HepG2 (cell line): ENCODE results near the gene ART5. TPM values are rescaled to one million over a fixed set of nuclear protein-coding genes. Genes with fewer than 3 reads are reported as not detected.
A peak's percentile ranks its signal among the peaks of the same experiment; 100 is the strongest.

Source experiments
- FOSL2 ChIP-seq: sonication (generic); formaldehyde crosslinking; IDR thresholded peaks from 2 replicates; pipeline ENCODE4 v1.4.0; 2020; ENCODE audit warnings: missing genetic modification reagents
- HNF4G ChIP-seq, 2 experiments: sonication (generic) in 1 of 2; formaldehyde crosslinking in 1 of 2; IDR thresholded peaks; 2 replicates each; pipeline versions ENCODE4 v1.4.0 to v1.6.1; 2011 to 2020; ENCODE audit warnings: borderline replicate concordance in 2 of 2, low read depth in 2 of 2, mild to moderate bottlenecking in 2 of 2, low read length in 1 of 2, missing genetic modification reagents in 1 of 2, moderate library complexity in 1 of 2
- KAT8 ChIP-seq: IDR thresholded peaks from 2 replicates; pipeline ENCODE4 v1.6.1; 2016; ENCODE audit warnings: missing genetic modification reagents, missing compliant biosample characterization
- KDM5A ChIP-seq: fragments of 200-600 bp; sonication (generic); IDR thresholded peaks from 2 replicates; pipeline ENCODE4 v1.7.0; 2018; ENCODE audit warnings: antibody characterized with exemption, mild to moderate bottlenecking, low read length, borderline replicate concordance
- KLF13 ChIP-seq: sonication (generic); formaldehyde crosslinking; IDR thresholded peaks from 2 replicates; pipeline ENCODE4 v1.4.0; 2020; ENCODE audit warnings: mild to moderate bottlenecking, missing genetic modification reagents
- MIER2 ChIP-seq: IDR thresholded peaks from 2 replicates; pipeline ENCODE4 v1.6.1; 2016; ENCODE audit warnings: missing biosample characterization, missing genetic modification reagents
- PAF1 ChIP-seq: IDR thresholded peaks from 2 replicates; pipeline ENCODE4 v1.6.1; 2016; ENCODE audit warnings: missing genetic modification reagents, missing compliant biosample characterization
- RFXANK ChIP-seq: IDR thresholded peaks from 2 replicates; pipeline ENCODE4 v1.6.1; 2016
- RXRA ChIP-seq: sonication (generic); formaldehyde crosslinking; IDR thresholded peaks from 2 replicates; pipeline ENCODE4 v1.5.1; 2020; ENCODE audit warnings: missing genetic modification reagents
- SMC3 ChIP-seq: IDR thresholded peaks from 2 replicates; pipeline ENCODE4 v1.6.1; 2011; ENCODE audit warnings: low read length, improper control_type of control experiment
- SP140L ChIP-seq: sonication (generic); formaldehyde crosslinking; IDR thresholded peaks from 2 replicates; pipeline ENCODE4 v1.4.0; 2020; ENCODE audit warnings: missing genetic modification reagents, borderline replicate concordance
- YY1 ChIP-seq: IDR thresholded peaks from 2 replicates; pipeline ENCODE4 v1.6.1; 2011; ENCODE audit warnings: low read length, low read depth, moderate library complexity, mild to moderate bottlenecking; ENCODE audit not compliant: insufficient read depth, insufficient replicate concordance
- ZNF24 ChIP-seq: fragments of 450-650 bp; IDR thresholded peaks from 2 replicates; pipeline ENCODE4 v1.6.1; 2017; ENCODE audit warnings: antibody characterized with exemption, mild to moderate bottlenecking
- ZNF274 ChIP-seq: sonication (generic); formaldehyde crosslinking; IDR thresholded peaks from 2 replicates; pipeline ENCODE4 v1.5.1; 2020; ENCODE audit warnings: mild to moderate bottlenecking, missing genetic modification reagents
- ZNF30 ChIP-seq: sonication (generic); formaldehyde crosslinking; IDR thresholded peaks from 2 replicates; pipeline ENCODE4 v1.5.0; 2020; ENCODE audit warnings: mild to moderate bottlenecking, missing genetic modification reagents
- ZNF329 ChIP-seq: sonication (generic); formaldehyde crosslinking; IDR thresholded peaks from 2 replicates; pipeline ENCODE4 v1.9.0; 2021; ENCODE audit warnings: low read depth, mild to moderate bottlenecking, missing genetic modification reagents
- ZNF562 ChIP-seq: sonication (generic); formaldehyde crosslinking; IDR thresholded peaks from 2 replicates; pipeline ENCODE4 v1.8.0; 2022; ENCODE audit warnings: missing genetic modification reagents, borderline replicate concordance
- ZNF75D ChIP-seq: sonication (generic); formaldehyde crosslinking; IDR thresholded peaks from 2 replicates; pipeline ENCODE4 v1.8.1; 2023; ENCODE audit warnings: missing genetic modification reagents, mild to moderate bottlenecking, borderline replicate concordance
- polyA plus RNA-seq, 8 experiments: library from polyadenylated mRNA; depleted of rRNA in 3 of 8; stranded (reverse) in 7 of 8; unstranded in 1 of 8; fragments of >200 nt; fragmentation: Illumina TruSeq in 4 of 8; extraction: Trizol in 4 of 8; gene quantifications; 2 replicates each; pipeline versions ENCODE4 v1.2.1 to v1.2.3, GENCODE V29; 2011 to 2016; ENCODE audit warnings: low read depth in 4 of 8, missing spikeins in 1 of 8, mixed read lengths in 1 of 8; ENCODE audit not compliant: insufficient read depth in 1 of 8
- total RNA-seq, 5 experiments: library from RNA; depleted of rRNA; stranded (reverse); fragments of >200 nt; fragmentation: Illumina TruSeq; extraction: Trizol; gene quantifications; 2 replicates each; pipeline ENCODE4 v1.2.3, GENCODE V29; 2016; ENCODE audit warnings: low read depth in 1 of 5
- TF ChIP-seq, protein P1 (sequence below): sonication (generic); formaldehyde crosslinking; IDR thresholded peaks from 2 replicates; pipeline ENCODE4 v1.5.1; 2020; ENCODE audit warnings: mild to moderate bottlenecking, moderate library complexity, missing genetic modification reagents
- TF ChIP-seq, protein P2 (sequence below): sonication (generic); formaldehyde crosslinking; IDR thresholded peaks from 2 replicates; pipeline ENCODE4 v1.5.0; 2020; ENCODE audit warnings: mild to moderate bottlenecking, missing genetic modification reagents
- TF ChIP-seq, protein P3 (sequence below): IDR thresholded peaks from 2 replicates; pipeline ENCODE4 v1.6.1; 2016; ENCODE audit warnings: low read depth
- TF ChIP-seq, protein P4 (sequence below): sonication (generic); formaldehyde crosslinking; IDR thresholded peaks from 2 replicates; pipeline ENCODE4 v1.5.0; 2020; ENCODE audit warnings: missing genetic modification reagents

The ART5 gene
- total and polyA plus RNA-seq, 2 of the 13 experiments (the other 11 are each of a cell fraction or from before 2014, with no cell fraction given): 0.55 to 0.93 TPM

DNA sequence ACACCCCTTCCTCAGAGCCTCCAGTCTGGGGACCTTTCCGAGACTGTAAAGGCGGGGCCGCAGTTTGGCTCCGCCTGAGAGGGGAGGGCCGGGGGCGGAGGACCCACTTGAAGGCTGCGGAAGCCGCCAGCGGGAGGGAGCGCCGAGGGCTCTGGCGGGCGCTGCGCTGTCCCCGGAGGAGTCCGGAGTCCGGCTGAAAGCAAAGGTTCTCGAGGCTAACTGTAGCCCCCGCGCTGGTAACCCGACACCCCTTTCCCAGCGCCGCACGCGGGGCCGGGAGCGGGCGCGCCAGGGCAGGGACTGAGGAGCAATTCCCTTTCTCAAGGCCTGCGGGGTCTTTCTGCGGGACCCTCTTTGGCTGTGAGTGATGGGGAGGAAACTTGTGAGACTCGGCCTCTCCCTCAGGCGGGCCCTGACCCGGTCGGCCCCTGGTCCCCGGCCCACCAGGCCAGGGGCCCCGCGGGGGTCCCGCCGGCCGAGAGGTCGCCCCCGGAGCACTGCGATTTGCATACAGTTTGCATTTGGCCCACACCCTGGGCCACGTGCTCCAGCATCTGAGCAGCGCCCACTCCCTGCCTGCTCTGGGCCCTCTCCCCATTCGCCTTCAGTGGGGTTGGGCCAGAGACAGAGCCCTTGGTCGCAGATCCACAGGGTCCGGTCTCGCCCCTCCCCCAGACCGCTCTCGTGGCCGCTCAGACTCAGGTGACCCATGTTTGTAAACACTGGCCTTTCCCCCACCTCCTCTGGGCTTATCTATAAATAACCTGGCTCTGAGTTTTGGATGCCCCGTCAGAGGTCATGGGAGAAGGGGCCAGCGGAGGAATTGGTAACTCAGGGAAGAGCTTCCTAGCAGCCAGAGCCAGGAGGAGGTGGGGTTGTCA, 519 bp upstream of the ART5 start (continued):
- TF ChIP-seq HNF4G (IDR thresholded peaks at IDR 0.05; ENCODE audit: borderline replicate concordance, low read depth, low read length) (peak; percentile 28; the same call in 1 of the 2 replicates), HNF4G (CRISPR knock-in tag; IDR thresholded peaks at IDR 0.05; ENCODE audit: borderline replicate concordance, low read depth) (no peak; the same call in 1 of the 2 replicates), YY1 (no peak), ZNF329 (no peak), FOSL2 (no peak), SMC3 (no peak), RFXANK (CRISPR knock-in tag) (no peak), MIER2 (CRISPR knock-in tag) (no peak), KLF13 (CRISPR knock-in tag) (no peak), KDM5A (no peak), ZNF30 (CRISPR knock-in tag) (no peak), PAF1 (CRISPR knock-in tag) (no peak), ZNF562 (CRISPR knock-in tag) (no peak), KAT8 (CRISPR knock-in tag) (peak; percentile 32; the same call in 1 of the 2 replicates), ZNF75D (CRISPR knock-in tag) (no peak), RXRA (CRISPR knock-in tag) (no peak; the same call in 1 of the 2 replicates), ZNF24 (no peak), ZNF274 (CRISPR knock-in tag) (no peak; the same call in 1 of the 2 replicates), SP140L (CRISPR knock-in tag) (no peak)
- TF ChIP-seq, protein P1, sequence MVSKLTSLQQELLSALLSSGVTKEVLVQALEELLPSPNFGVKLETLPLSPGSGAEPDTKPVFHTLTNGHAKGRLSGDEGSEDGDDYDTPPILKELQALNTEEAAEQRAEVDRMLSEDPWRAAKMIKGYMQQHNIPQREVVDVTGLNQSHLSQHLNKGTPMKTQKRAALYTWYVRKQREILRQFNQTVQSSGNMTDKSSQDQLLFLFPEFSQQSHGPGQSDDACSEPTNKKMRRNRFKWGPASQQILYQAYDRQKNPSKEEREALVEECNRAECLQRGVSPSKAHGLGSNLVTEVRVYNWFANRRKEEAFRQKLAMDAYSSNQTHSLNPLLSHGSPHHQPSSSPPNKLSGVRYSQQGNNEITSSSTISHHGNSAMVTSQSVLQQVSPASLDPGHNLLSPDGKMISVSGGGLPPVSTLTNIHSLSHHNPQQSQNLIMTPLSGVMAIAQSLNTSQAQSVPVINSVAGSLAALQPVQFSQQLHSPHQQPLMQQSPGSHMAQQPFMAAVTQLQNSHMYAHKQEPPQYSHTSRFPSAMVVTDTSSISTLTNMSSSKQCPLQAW: 0 out of 2 replicates have a peak, but pooled peaks have one; percentile 28
- TF ChIP-seq, protein P2, sequence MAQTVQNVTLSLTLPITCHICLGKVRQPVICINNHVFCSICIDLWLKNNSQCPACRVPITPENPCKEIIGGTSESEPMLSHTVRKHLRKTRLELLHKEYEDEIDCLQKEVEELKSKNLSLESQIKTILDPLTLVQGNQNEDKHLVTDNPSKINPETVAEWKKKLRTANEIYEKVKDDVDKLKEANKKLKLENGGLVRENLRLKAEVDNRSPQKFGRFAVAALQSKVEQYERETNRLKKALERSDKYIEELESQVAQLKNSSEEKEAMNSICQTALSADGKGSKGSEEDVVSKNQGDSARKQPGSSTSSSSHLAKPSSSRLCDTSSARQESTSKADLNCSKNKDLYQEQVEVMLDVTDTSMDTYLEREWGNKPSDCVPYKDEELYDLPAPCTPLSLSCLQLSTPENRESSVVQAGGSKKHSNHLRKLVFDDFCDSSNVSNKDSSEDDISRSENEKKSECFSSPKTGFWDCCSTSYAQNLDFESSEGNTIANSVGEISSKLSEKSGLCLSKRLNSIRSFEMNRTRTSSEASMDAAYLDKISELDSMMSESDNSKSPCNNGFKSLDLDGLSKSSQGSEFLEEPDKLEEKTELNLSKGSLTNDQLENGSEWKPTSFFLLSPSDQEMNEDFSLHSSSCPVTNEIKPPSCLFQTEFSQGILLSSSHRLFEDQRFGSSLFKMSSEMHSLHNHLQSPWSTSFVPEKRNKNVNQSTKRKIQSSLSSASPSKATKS (CRISPR knock-in tag): no peak
- TF ChIP-seq, protein P3, sequence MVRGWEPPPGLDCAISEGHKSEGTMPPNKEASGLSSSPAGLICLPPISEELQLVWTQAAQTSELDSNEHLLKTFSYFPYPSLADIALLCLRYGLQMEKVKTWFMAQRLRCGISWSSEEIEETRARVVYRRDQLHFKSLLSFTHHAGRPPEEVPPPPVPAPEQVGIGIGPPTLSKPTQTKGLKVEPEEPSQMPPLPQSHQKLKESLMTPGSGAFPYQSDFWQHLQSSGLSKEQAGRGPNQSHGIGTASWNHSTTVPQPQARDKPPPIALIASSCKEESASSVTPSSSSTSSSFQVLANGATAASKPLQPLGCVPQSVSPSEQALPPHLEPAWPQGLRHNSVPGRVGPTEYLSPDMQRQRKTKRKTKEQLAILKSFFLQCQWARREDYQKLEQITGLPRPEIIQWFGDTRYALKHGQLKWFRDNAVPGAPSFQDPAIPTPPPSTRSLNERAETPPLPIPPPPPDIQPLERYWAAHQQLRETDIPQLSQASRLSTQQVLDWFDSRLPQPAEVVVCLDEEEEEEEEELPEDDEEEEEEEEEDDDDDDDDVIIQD (CRISPR knock-in tag): no peak
- TF ChIP-seq, protein P4, sequence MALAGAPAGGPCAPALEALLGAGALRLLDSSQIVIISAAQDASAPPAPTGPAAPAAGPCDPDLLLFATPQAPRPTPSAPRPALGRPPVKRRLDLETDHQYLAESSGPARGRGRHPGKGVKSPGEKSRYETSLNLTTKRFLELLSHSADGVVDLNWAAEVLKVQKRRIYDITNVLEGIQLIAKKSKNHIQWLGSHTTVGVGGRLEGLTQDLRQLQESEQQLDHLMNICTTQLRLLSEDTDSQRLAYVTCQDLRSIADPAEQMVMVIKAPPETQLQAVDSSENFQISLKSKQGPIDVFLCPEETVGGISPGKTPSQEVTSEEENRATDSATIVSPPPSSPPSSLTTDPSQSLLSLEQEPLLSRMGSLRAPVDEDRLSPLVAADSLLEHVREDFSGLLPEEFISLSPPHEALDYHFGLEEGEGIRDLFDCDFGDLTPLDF (CRISPR knock-in tag): peak; percentile 61; the same call in 1 of the 2 replicates
